ENCODE data around the gene DISP2.

Gene DISP2

GRCh38 chr15:40427188-40427587, 69.2 kb downstream of the DISP2 start:
- no peak for DNase-seq

- no peak for DNase-seq
Observed at GRCh38 chr15:40428185-40428584, 70.2 kb downstream of the DISP2 start.

Data from activated T-cell treated with anti-CD3 and anti-CD28 coated beads, Interleukin-2, amount 50 U/mL, for 48 hours (primary cell).